Activated T-helper 2 cell treated with anti-CD3 and anti-CD28 coated beads, Interferon-gamma antibody, Interleukin-2, Interleukin-4, amounts not matched to agents 10 μg/mL and 5 μg/mL and 100 μg/mL, durations not matched to agents 14 hours and 24 hours and 36 hours (primary cell): ENCODE results near the gene USP37. TPM values are rescaled to one million over a fixed set of nuclear protein-coding genes. Genes with fewer than 3 reads are reported as not detected.
"Not testable (repeated sequence)": the region's sequence is repeated elsewhere in the genome, so short reads cannot be mapped to it uniquely, and the experiment has no call there.

Experiments used
- DNase-seq: peaks from one replicate; pipeline ENCODE4 v3.0.0; 2021; ENCODE audit warnings: low spot score
- H3K27ac Mint-ChIP-seq: one replicate; pipeline ENCODE4 v1.8.0; 2021; ENCODE audit warnings: mixed read lengths
- H3K27me3 Mint-ChIP-seq: one replicate; pipeline ENCODE4 v1.8.0; 2021; ENCODE audit warnings: low read depth, mixed read lengths
- H3K36me3 Mint-ChIP-seq: one replicate; pipeline ENCODE4 v1.8.0; 2021; ENCODE audit warnings: low read depth, mixed read lengths
- H3K4me1 Mint-ChIP-seq: one replicate; pipeline ENCODE4 v1.8.0; 2021; ENCODE audit warnings: low read depth, mixed read lengths
- H3K4me3 Mint-ChIP-seq: one replicate; pipeline ENCODE4 v1.8.0; 2021; ENCODE audit warnings: low read depth, mild to moderate bottlenecking, moderate library complexity, mixed read lengths
- H3K9me3 Mint-ChIP-seq: one replicate; pipeline ENCODE4 v1.8.0; 2021; ENCODE audit warnings: mixed read lengths
- intact Hi-C: fragments of 100-400 bp; cut with micrococcal nuclease; formaldehyde crosslinking; loops from one replicate; pipeline ENCODE4 v1.15.1; 2023
- total RNA-seq: library from RNA; stranded (reverse); gene quantifications from 2 replicates; pipeline ENCODE4 v1.2.3, GENCODE V29; 2022

The USP37 gene
- total RNA-seq, 1 donor from 2014 or later = 43.7 TPM

DNA sequence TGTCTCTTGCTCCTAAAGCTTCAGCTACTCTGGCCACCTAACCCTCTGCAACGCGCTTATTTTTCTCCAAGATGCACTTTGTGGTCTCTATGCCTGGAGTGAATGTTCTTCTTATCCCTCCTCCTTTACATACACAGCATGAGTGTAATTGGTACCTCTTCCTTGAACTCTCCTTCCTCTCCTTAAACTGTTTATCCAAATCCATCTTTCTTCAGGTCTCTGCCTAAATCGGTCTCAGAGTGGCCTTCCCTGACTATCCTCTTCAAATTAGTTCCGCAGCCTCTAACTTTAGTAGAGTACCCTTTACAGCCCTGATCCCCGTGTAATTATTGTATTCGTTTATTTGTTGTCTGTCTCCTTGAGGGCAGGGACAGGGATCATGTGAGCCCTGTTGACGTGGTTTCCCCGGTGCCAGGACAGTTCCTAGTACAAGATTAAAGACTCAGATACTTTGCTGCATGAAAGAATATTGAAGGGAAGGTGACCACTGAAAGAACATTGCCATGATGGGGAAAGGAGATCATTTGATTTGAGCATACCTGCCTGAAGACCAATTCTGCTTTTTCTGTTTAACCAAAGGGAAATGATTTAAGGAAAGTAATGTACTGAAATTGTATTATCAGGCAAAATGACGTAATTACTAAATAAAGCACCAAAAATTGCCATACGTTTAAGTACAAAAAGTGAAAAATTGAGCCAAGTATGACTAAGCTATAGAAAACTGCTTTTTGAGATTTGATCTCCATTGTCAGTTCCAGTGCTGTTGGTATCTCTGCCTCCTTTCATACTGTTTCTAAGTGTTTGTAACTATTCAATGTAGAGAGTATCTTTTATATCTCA, 1.7 kb upstream of the USP37 start:
- no peaks in the 10 kb centered on the region for H3K9me3 Mint-ChIP-seq
- peak overlapping the region; percentile 93 for H3K27ac Mint-ChIP-seq
- DNase-seq = no peak
- peak overlapping the region; percentile 93 for H3K4me3 Mint-ChIP-seq
- peaks cover 39% of the 10 kb centered on the region for H3K4me1 Mint-ChIP-seq
- H3K36me3 Mint-ChIP-seq = peaks cover 64% of the 10 kb centered on the region
- intact Hi-C loops = loop anchor here (2.0 kb wide), 2 partner anchors 141 to 591 kb away; partner anchors contain the start of genes NHEJ1 and TTLL4
- H3K27me3 Mint-ChIP-seq = no peaks in the 10 kb centered on the region

DNA sequence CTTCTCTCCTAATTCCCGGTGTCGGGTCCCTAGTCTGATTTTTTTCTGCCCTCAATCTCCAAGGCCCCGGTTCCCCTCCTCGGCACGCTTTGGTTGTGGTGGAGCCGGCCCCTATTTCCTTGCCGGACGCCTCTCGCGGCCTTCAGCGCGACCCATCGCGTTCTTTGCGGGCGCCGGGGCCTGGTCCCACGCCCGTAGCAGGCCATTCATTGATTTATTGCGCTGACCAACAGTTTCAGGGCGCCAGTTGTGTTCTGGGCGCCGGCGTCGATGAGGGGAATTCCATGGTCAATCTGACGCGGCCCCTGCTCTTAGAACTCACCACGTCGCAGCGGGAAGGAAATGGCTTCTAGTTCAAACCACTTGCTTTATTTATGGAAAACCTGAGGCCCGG, 884 bp upstream of the USP37 start:
- Mint-ChIP-seq H3K9me3 (no peaks in the 10 kb centered on the region), H3K4me3 (peak overlapping the region; percentile 93), H3K27me3 (no peaks in the 10 kb centered on the region), H3K4me1 (peaks cover 42% of the 10 kb centered on the region), H3K36me3 (peaks cover 65% of the 10 kb centered on the region), H3K27ac (peak overlapping the region; percentile 93)
- intact Hi-C loops = loop anchor here (2.0 kb wide), 2 partner anchors 142 to 592 kb away; partner anchors contain the start of genes NHEJ1 and TTLL4
- DNase-seq = peak; percentile 42

DNA sequence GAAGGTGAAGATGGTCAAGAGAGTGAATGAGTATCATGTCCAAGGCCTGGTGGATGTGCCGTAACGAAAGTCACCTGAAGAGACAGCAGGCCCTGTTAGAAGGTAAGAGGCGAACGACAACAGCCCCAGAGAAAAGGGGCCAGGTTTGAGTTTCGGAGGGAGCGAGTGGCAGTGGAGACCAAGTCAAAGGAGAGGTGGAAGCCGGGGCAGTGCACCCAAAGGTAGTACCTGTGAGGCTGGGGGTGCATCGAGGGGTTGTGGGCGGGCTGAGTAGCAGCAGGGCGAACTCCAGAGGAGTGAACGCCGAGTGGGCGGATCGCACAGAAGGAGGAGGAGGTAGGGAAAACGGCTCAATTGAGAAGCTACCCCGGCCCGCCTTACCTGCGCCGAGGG, 358 bp downstream of the USP37 start:
- H3K9me3 Mint-ChIP-seq = no peaks in the 10 kb centered on the region
- H3K4me1 Mint-ChIP-seq = peaks cover 50% of the 10 kb centered on the region
- peaks cover 67% of the 10 kb centered on the region for H3K36me3 Mint-ChIP-seq
- no peaks in the 10 kb centered on the region for H3K27me3 Mint-ChIP-seq
- intact Hi-C loops = loop anchor here (1.0 to 2.0 kb wide), 11 partner anchors 15 to 593 kb away; partner anchors contain the start of genes AAMP, ARPC2, BCS1L and NHEJ1
- no peak for DNase-seq
- peak overlapping the region; percentile 93 for H3K4me3 Mint-ChIP-seq
- peak overlapping the region; percentile 93 for H3K27ac Mint-ChIP-seq

DNA sequence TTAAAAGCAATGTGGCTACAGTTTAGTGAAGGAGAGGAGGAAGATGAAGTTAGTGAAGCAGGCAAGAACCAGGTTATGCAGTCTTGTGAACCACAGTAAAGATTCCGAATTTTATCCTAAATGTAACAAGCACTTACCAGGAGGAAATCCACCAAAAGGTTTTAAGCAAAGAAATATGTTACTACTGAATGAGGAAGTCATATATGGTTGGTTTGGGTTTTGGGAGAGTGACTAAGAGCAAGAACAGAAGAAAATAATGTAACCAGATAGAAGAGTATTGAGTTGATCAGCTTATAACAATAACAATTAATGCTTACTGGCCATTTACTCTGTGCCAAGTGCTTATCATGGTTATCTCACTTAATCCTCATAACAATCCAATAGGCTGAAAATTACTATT, 1.9 kb downstream of the USP37 start:
- peaks cover 72% of the 10 kb centered on the region for H3K36me3 Mint-ChIP-seq
- H3K27ac Mint-ChIP-seq = peak overlapping the region; percentile 51
- no peaks in the 10 kb centered on the region for H3K9me3 Mint-ChIP-seq
- peaks cover 53% of the 10 kb centered on the region for H3K4me1 Mint-ChIP-seq
- no peaks in the 10 kb centered on the region for H3K27me3 Mint-ChIP-seq
- peak overlapping the region; percentile 93 for H3K4me3 Mint-ChIP-seq
- intact Hi-C loops = no loop called here
- DNase-seq = no peak

DNA sequence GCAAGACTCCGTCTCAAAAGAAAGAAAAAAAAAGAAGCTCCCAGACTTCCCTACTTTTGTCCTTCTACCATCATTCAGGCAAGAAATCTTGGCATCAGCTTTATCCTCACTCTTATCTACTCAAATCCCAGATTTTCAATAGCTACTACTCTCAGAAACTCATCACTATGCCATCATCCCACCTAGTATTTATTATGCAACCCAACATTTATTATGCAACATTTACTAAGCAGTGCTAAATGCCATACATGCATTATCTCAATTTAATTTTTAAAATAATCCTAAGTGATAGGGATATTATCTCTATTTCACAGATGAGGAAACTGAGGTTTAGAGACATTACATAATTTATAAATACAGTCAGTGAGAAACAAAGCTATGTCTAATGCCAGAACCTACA, 4.1 kb downstream of the USP37 start:
- Mint-ChIP-seq H3K9me3 (no peaks in the 10 kb centered on the region), H3K27me3 (no peaks in the 10 kb centered on the region), H3K27ac (peak overlapping the region; percentile 30), H3K36me3 (peaks cover 70% of the 10 kb centered on the region), H3K4me3 (no peak overlapping the region), H3K4me1 (peaks cover 49% of the 10 kb centered on the region)
- DNase-seq = no peak
- intact Hi-C loops = no loop called here

DNA sequence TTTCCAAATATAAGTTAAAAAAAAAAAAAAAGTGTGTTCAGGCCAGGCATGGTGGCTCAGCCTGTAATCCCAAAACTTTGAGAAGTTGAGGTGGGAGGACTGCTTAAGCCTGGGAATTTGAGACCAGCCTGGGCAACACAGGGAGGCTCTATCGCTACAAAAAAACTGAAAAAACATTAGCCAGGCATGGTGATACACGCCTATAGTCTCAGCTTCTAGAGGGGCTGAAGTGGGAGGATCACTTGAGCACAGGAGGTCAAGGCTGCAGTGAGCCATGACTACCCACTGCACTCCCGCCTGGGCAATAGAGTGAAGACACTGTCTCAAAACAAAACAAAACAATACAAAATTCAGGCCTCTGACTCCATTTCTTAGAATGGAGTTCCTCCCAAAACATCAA, 9.2 kb downstream of the USP37 start:
- intact Hi-C loops = no loop called here
- no peak for DNase-seq
- peak overlapping the region; percentile 60 for H3K27ac Mint-ChIP-seq
- H3K27me3 Mint-ChIP-seq = no peaks in the 10 kb centered on the region
- no peak overlapping the region for H3K4me3 Mint-ChIP-seq
- H3K9me3 Mint-ChIP-seq = no peaks in the 10 kb centered on the region
- peaks cover 79% of the 10 kb centered on the region for H3K36me3 Mint-ChIP-seq
- peaks cover 39% of the 10 kb centered on the region for H3K4me1 Mint-ChIP-seq

DNA sequence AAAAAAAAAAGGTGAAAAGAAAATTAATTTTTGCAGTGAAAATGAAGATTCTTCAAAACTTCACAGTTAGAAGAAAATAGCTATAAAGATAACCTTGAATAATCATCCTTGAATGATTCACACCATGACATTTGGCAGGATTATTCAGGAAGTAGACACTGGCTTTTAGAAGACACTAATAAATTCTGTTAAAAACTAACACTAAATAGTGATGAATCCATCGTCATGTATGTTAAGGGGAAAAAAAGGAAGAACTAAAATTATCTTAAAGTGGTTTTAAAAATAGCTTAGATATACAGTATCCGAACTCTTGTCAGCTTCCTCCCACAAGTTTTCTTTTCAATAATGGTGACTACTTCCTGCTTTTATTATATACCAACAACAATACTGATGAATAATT, 10.2 kb downstream of the USP37 start:
- intact Hi-C loops = no loop called here
- no peak for DNase-seq
- peaks cover 79% of the 10 kb centered on the region for H3K36me3 Mint-ChIP-seq
- no peak overlapping the region for H3K27ac Mint-ChIP-seq
- no peak overlapping the region for H3K4me3 Mint-ChIP-seq
- peaks cover 36% of the 10 kb centered on the region for H3K4me1 Mint-ChIP-seq
- no peaks in the 10 kb centered on the region for H3K9me3 Mint-ChIP-seq
- no peaks in the 10 kb centered on the region for H3K27me3 Mint-ChIP-seq

DNA sequence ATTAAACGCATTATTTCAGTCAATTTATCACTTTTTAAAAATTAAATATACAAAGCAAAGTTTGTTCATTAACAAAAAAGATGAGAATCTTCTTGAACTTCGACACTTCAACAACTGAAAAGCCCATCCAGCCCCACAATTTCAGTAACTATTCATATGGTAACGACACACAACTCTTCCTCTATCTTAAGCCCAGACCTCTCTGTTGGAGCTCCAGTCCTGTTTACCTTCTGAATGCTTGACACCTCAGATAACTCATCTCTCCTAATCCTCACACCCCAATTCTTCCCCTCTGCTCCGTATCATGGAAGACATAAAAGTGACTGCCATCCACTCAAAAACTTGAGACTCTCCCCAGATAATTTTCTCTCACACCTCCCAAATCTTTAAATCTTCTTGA, 12.6 kb downstream of the USP37 start:
- H3K4me3 Mint-ChIP-seq = no peak overlapping the region
- peaks cover 79% of the 10 kb centered on the region for H3K36me3 Mint-ChIP-seq
- no peaks in the 10 kb centered on the region for H3K9me3 Mint-ChIP-seq
- intact Hi-C loops = no loop called here
- no peak for DNase-seq
- H3K27me3 Mint-ChIP-seq = no peaks in the 10 kb centered on the region
- H3K4me1 Mint-ChIP-seq = peaks cover 31% of the 10 kb centered on the region
- peak overlapping the region; percentile 2 for H3K27ac Mint-ChIP-seq

DNA sequence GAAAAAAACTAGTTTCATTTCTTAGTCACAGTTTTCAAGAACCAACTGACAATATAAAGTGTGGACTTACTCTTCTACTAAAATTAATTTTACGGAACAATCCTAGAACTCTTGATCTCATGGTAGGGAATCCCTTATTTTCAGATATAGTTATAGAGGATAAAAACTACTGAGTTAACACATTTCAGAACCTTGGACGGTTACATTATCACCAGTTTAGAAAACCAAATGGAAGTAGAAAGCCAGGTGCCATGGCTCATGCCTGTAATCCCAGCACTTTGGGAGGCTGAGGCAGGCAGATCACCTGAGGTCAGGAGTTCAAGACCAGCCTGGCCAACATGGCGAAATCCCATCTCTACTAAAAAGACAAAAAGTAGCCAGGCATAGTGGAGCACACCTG, 13.9 kb downstream of the USP37 start:
- Mint-ChIP-seq H3K36me3 (peaks cover 68% of the 10 kb centered on the region), H3K27ac (peak overlapping the region; percentile 48), H3K4me1 (peaks cover 27% of the 10 kb centered on the region)
- H3K4me3 Mint-ChIP-seq, DNase-seq, H3K9me3 Mint-ChIP-seq, H3K27me3 Mint-ChIP-seq, intact Hi-C loops: not testable (repeated sequence)

DNA sequence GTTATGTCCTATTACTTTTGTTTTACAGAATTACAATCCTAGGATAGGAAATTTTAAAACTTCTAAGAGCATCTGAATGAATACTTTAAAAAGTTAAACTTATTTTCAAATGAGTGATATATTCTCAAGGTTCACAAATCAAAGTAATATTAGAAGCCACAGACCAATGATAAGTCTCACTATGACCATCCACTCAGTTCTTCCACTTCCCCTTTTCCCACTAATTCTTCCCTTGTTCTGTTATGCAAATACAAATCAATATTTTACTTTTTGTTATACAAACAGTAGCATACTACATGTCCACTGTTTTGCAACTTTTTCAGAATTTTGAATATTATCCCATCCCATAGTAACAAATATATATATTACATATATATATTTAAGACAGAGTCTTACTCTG, 20.2 kb downstream of the USP37 start:
- intact Hi-C loops = no loop called here
- no peak overlapping the region for H3K4me3 Mint-ChIP-seq
- H3K27me3 Mint-ChIP-seq = no peaks in the 10 kb centered on the region
- H3K4me1 Mint-ChIP-seq = peaks cover 16% of the 10 kb centered on the region
- H3K9me3 Mint-ChIP-seq = no peaks in the 10 kb centered on the region
- H3K27ac Mint-ChIP-seq = no peak overlapping the region
- peaks cover 63% of the 10 kb centered on the region for H3K36me3 Mint-ChIP-seq
- DNase-seq = no peak

DNA sequence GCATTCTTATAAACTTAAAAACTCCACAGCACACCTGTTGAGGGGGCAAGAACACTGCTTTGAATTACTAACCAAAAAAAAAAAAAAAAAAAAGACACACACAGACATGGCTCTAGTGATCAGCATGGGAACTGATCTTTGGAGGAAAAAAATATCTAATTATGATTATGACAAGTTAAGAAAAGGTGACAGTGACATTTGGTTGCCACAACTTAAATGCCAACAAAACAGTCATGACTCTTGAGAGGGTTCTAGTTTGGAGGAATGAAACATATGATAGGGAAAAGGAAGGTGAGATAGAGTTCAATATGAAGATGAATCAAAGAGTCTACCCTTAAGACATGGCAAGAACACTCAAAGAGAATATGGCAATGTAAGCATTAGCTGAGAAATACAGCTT, 20.6 kb downstream of the USP37 start:
- H3K4me1 Mint-ChIP-seq = peaks cover 15% of the 10 kb centered on the region
- intact Hi-C loops = no loop called here
- H3K4me3 Mint-ChIP-seq = no peak overlapping the region
- DNase-seq = no peak
- H3K27ac Mint-ChIP-seq = peak overlapping the region; percentile 47
- H3K9me3 Mint-ChIP-seq = no peaks in the 10 kb centered on the region
- peaks cover 63% of the 10 kb centered on the region for H3K36me3 Mint-ChIP-seq
- no peaks in the 10 kb centered on the region for H3K27me3 Mint-ChIP-seq

DNA sequence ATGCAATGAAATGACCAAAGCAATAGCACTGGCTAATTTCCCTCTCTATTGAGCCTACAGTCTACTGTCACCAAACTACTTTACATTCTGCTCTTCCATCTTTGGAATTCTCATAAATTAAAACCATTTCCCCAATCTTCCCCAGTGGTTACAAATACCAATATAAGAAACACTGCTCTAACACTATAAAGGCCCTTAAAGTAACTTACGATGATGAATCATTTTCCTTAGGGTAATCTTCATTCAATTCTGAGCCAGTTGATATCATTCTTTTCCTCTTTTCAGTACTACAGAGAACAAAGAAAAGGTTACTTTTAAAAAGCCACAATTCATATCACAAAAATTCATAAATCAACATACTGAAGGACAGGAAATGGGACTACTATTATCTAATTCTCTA, 22.1 kb downstream of the USP37 start:
- no peak for DNase-seq
- no peak overlapping the region for H3K27ac Mint-ChIP-seq
- intact Hi-C loops = no loop called here
- no peak overlapping the region for H3K4me3 Mint-ChIP-seq
- no peaks in the 10 kb centered on the region for H3K27me3 Mint-ChIP-seq
- no peaks in the 10 kb centered on the region for H3K9me3 Mint-ChIP-seq
- H3K4me1 Mint-ChIP-seq = peaks cover 9% of the 10 kb centered on the region
- H3K36me3 Mint-ChIP-seq = peaks cover 67% of the 10 kb centered on the region

DNA sequence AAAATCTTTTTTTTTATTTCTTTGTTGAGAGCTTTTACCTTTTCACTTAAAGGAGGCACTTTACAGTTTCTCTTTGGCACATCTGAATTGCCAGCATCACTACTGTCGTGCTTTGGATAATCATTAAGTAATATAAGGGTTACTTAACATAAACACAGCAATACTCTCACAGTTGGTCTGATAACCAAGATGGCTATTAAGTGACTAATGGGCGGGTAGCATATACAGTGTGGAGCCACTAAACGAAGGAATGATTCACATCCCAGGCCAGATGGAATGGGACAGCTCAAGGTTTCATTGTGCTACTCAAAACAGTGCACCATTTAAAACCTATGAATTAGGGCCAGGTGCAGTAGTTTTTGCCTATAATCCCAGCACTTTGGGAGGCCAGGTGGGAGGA, 28.1 kb downstream of the USP37 start:
- H3K4me1 Mint-ChIP-seq = no peaks in the 10 kb centered on the region
- no peaks in the 10 kb centered on the region for H3K9me3 Mint-ChIP-seq
- no peak overlapping the region for H3K27ac Mint-ChIP-seq
- H3K4me3 Mint-ChIP-seq = no peak overlapping the region
- intact Hi-C loops = no loop called here
- H3K36me3 Mint-ChIP-seq = peaks cover 59% of the 10 kb centered on the region
- H3K27me3 Mint-ChIP-seq = no peaks in the 10 kb centered on the region
- no peak for DNase-seq
